Kidney epithelial cell (primary cell): ENCODE results near the gene DNASE1L3. TPM values are rescaled to one million over a fixed set of nuclear protein-coding genes. Genes with fewer than 3 reads are reported as not detected.

Source experiments
- DNase-seq: peaks from one replicate; pipeline ENCODE4 v3.0.0-alpha.2; 2010; ENCODE audit warnings: low read depth
- H3K27me3 ChIP-seq: 2 replicates; pipeline ENCODE4 v1.6.0; 2011; ENCODE audit warnings: low read length; ENCODE audit not compliant: control insufficient read depth, insufficient read depth
- H3K36me3 ChIP-seq: 2 replicates; pipeline ENCODE4 v1.5.1; 2011; ENCODE audit warnings: low read length; ENCODE audit not compliant: control insufficient read depth, insufficient read depth
- H3K4me3 ChIP-seq: 2 replicates; pipeline ENCODE4 v1.5.1; 2011; ENCODE audit warnings: low read depth, mild to moderate bottlenecking, control low read depth, low read length
- total RNA-seq: library from RNA; depleted of rRNA; stranded (reverse); fragments of >200 nt; gene quantifications from 2 replicates; pipeline ENCODE4 v1.2.3, GENCODE V29; 2015
- TF ChIP-seq, protein P1 (sequence below): IDR thresholded peaks from 2 replicates; pipeline ENCODE4 v1.5.1; 2011; ENCODE audit warnings: mild to moderate bottlenecking, moderate library complexity, low read length, control low read depth, inconsistent platforms; ENCODE audit not compliant: insufficient read depth, poor library complexity, severe bottlenecking

Gene DNASE1L3, protein sequence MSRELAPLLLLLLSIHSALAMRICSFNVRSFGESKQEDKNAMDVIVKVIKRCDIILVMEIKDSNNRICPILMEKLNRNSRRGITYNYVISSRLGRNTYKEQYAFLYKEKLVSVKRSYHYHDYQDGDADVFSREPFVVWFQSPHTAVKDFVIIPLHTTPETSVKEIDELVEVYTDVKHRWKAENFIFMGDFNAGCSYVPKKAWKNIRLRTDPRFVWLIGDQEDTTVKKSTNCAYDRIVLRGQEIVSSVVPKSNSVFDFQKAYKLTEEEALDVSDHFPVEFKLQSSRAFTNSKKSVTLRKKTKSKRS
- total RNA-seq: not detected in 2 replicates

DNA sequence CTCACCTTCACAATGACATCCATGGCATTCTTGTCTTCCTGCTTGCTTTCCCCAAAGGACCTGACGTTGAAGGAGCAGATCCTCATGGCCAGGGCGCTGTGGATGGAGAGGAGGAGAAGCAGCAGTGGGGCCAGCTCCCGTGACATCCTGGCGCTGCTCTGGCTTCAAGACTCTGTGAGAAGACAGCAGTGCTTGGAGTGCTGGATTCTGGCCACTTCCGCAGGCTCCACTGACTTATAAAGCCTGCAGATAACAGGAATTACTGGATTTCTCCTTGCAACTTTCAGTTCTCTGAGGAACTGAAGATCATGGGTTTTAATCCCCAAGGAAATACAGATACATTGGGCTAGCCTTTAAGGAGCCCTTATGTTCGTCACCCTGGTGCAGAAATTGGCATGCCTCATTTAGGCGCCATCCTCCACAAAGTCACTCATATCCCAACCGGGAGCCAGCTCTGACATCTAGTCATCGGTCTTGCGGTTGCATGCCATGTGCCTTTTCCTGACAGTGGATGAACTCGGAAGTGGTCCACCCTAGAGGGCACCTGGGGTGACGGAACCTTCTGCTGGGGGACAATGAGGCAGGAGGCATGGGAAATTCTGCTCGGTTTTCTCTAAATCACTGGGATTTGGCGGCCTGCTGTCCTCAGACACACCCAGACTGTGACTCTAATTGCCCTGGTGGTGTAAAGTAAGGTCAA lies at the start of gene DNASE1L3:
Gene DNASE1L3 (minus strand): TSS at position 212 of the 700 bp plus-strand sequence. CDS start 66 bp downstream, at position 146.
- H3K36me3 ChIP-seq: no peaks in the 10 kb centered on the region
- TF ChIP-seq, protein P1, sequence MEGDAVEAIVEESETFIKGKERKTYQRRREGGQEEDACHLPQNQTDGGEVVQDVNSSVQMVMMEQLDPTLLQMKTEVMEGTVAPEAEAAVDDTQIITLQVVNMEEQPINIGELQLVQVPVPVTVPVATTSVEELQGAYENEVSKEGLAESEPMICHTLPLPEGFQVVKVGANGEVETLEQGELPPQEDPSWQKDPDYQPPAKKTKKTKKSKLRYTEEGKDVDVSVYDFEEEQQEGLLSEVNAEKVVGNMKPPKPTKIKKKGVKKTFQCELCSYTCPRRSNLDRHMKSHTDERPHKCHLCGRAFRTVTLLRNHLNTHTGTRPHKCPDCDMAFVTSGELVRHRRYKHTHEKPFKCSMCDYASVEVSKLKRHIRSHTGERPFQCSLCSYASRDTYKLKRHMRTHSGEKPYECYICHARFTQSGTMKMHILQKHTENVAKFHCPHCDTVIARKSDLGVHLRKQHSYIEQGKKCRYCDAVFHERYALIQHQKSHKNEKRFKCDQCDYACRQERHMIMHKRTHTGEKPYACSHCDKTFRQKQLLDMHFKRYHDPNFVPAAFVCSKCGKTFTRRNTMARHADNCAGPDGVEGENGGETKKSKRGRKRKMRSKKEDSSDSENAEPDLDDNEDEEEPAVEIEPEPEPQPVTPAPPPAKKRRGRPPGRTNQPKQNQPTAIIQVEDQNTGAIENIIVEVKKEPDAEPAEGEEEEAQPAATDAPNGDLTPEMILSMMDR: no peak
- no peak within 1 kb of the TSS for H3K4me3 ChIP-seq
- no peak for DNase-seq
- peaks cover 4% of the 10 kb centered on the region for H3K27me3 ChIP-seq

DNA sequence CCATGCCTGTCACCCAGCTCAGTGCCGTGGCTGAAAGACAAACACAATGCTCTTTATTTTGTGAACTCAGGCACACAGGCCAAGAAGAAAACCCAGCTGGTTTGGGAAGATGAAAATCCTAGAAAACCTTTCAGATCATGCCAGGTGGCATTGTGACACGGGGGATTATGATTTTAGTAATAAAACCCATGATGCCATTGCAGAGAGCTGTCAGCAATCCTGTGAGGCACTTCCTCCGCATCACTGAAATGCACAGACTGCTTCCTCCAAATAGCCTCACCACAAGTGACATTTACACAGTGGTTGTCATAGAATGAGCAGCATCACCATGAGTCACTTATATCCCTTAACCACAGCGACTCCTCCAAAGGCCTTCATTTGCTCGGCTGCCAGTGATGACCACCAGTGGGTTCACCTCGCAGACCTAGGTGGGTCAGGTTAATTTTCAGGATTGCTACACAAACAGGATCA lies 49.5 kb upstream of the DNASE1L3 start:
- no peak overlapping the region for H3K4me3 ChIP-seq
- H3K36me3 ChIP-seq: no peaks in the 10 kb centered on the region
- TF ChIP-seq, protein P1: no peak
- DNase-seq: peak; percentile 59
- no peaks in the 10 kb centered on the region for H3K27me3 ChIP-seq

DNA sequence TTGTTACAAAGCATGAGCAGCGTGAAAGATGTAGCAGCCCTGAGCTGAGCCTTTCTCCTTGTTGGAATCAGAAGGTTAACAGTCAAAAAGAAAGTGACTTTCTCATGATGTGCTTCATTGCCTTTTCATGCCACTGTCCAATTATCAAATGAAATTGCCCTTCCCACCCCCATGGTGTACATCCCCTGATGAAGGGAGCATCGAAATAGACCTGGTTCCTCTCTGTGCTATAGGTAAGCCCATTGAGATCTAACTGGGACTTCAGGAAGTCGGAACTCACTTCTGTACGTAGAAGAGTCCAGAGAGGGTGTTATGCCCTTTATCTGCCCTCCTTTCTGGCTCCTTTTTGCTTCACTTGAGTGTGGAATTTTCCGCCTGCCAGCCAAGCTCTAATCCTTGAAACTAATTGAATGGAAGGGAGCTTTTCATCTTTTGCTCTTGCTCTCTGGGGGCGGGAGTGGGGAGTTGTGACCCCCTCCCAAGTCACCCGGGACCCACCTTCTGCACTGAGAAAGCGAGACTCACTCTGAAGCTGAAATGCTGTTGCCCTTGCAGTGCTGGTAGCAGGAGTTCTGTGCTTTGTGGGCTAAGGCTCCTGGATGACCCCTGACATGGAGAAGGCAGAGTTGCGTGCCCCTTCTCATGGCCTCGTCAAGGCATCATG lies 47.8 kb upstream of the DNASE1L3 start:
- Histone ChIP-seq H3K27me3 (no peaks in the 10 kb centered on the region), H3K4me3 (no peak overlapping the region), H3K36me3 (no peaks in the 10 kb centered on the region)
- TF ChIP-seq, protein P1: no peak
- no peak for DNase-seq

DNA sequence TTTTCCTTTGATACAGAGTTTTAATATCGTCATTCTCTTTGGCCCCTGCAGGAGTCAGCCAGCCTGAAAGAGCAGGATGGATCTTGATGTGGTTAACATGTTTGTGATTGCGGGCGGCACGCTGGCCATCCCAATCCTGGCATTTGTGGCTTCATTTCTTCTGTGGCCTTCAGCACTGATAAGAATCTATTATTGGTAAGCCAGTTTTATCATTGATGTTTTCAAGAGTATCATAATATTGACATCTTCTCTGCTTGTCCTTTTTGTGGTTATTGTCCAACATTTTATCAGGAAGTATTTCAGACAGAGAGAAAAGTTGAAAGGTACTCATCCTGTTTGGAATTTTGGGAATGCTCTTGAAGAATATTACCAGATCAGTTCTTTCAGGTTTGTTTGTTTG lies 45.7 kb upstream of the DNASE1L3 start:
- Histone ChIP-seq H3K4me3 (no peak overlapping the region), H3K36me3 (no peaks in the 10 kb centered on the region), H3K27me3 (no peaks in the 10 kb centered on the region)
- TF ChIP-seq, protein P1: no peak
- no peak for DNase-seq

DNA sequence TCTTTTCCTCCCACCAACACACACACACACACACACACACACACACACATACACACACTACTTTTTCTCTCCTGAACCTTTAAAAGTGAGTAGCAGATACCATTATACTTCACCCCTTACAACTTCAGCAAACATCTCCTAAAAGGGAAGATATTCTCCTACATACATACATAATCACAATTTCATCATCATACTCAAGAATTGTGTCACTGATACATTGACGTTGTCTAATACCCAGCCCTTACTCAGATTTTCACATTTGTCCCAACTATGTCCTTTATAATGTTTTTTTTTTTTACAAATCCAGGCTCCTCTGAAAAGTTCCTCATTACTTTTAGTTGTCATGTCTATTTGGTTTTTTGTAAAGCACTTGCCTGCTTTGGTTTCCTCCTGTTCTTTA lies 45.3 kb upstream of the DNASE1L3 start:
- Histone ChIP-seq H3K36me3 (no peaks in the 10 kb centered on the region), H3K27me3 (no peaks in the 10 kb centered on the region), H3K4me3 (no peak overlapping the region)
- DNase-seq: no peak
- TF ChIP-seq, protein P1: no peak
